Lower leg skin (tissue), 3 donors: ENCODE results near the gene TSPOAP1.

ENCODE experiments used
- CTCF ChIP-seq, 3 donors: fragments of 450-650 bp; IDR thresholded peaks; one replicate each; pipeline ENCODE4 v1.5.1; 2016; ENCODE audit warnings: antibody characterized with exemption in 3 of 3, mild to moderate bottlenecking in 3 of 3, moderate library complexity in 2 of 3
- POLR2A ChIP-seq, 2 donors: fragments of 450-650 bp; IDR thresholded peaks; one replicate each; pipeline ENCODE4 v1.6.1; 2016 to 2017; ENCODE audit warnings: antibody characterized with exemption in 2 of 2, mild to moderate bottlenecking in 1 of 2, moderate library complexity in 1 of 2

GRCh38 chr17:58365185-58365979 lies 36.8 kb upstream of the TSPOAP1 start:
- no peak for TF ChIP-seq CTCF (IDR thresholded peaks at IDR 0.05)
- TF ChIP-seq POLR2A (IDR thresholded peaks at IDR 0.05) = no peak
